Neural progenitor cell (in vitro differentiated cells): ENCODE measurements around the gene SLC47A1.

Experiments used
- CTCF ChIP-seq: fragments of 200-600 bp; sonication (generic); IDR thresholded peaks from 2 replicates; pipeline ENCODE4 v1.5.1; 2017; ENCODE audit warnings: antibody characterized with exemption, mild to moderate bottlenecking
- EZH2 ChIP-seq: fragments of 200-600 bp; sonication (generic); IDR thresholded peaks from 2 replicates; pipeline ENCODE4 v1.6.1; 2017; ENCODE audit warnings: antibody characterized with exemption, mild to moderate bottlenecking, moderate library complexity
- EZH2phosphoT487 ChIP-seq: fragments of 200-600 bp; sonication (generic); IDR thresholded peaks from 2 replicates; pipeline ENCODE4 v1.6.1; 2017; ENCODE audit warnings: antibody characterized with exemption

GRCh38 chr17:19486351-19487023 is 47.2 kb upstream of the SLC47A1 start:
- TF ChIP-seq CTCF (no peak), EZH2 (no peak), EZH2phosphoT487 (no peak)
